Heart left ventricle (tissue), 16 donors: ENCODE measurements around the gene ARF1. TPM values are rescaled to one million over a fixed set of nuclear protein-coding genes. Genes with fewer than 3 reads are reported as not detected.

Experiments used
- ATAC-seq, 4 donors: fragments of 200-7000 bp; cut with Tn5 transposase; one replicate each; pipeline ENCODE4 v1.9.1; 2020 to 2022; ENCODE audit warnings: moderate library complexity in 4 of 4, mild to moderate bottlenecking in 3 of 4, moderate number of reproducible peaks in 1 of 4
- DNase-seq, 5 donors: peaks; one replicate each; pipeline ENCODE4 v3.0.0-alpha.2; 2020
- H3K27ac ChIP-seq, 12 donors: fragments of 200-600 bp; sonication (generic) in 4 of 12; one replicate each; pipeline versions ENCODE4 v1.5.0 to v1.8.0; 2016 to 2022; ENCODE audit warnings: mild to moderate bottlenecking in 2 of 12
- H3K27me3 ChIP-seq, 9 donors: fragments of 200-600 bp; sonication (generic) in 2 of 9; one replicate each; pipeline versions ENCODE4 v1.5.1 to v1.8.0; 2016 to 2022; ENCODE audit warnings: mild to moderate bottlenecking in 3 of 9
- H3K36me3 ChIP-seq, 9 donors: fragments of 200-600 bp; sonication (generic) in 2 of 9; one replicate each; pipeline versions ENCODE4 v1.5.0 to v1.8.0; 2018 to 2022; ENCODE audit warnings: mild to moderate bottlenecking in 2 of 9
- H3K4me1 ChIP-seq, 12 donors: fragments of 200-600 bp; sonication (generic) in 4 of 12; one replicate each; pipeline versions ENCODE4 v1.5.0 to v1.8.0; 2016 to 2022; ENCODE audit warnings: mild to moderate bottlenecking in 3 of 12
- H3K4me3 ChIP-seq, 12 donors: fragments of 200-600 bp; sonication (generic) in 4 of 12; one replicate each; pipeline versions ENCODE4 v1.5.0 to v1.8.0; 2017 to 2022; ENCODE audit warnings: mild to moderate bottlenecking in 9 of 12, moderate library complexity in 4 of 12
- H3K9me3 ChIP-seq, 12 donors: fragments of 200-600 bp; sonication (generic) in 4 of 12; one replicate each; pipeline versions ENCODE4 v1.5.0 to v1.8.0; 2016 to 2022; ENCODE audit warnings: mild to moderate bottlenecking in 1 of 12
- POLR2A ChIP-seq, 2 donors: fragments of 450-650 bp; IDR thresholded peaks; one replicate each; pipeline ENCODE4 v1.6.1; 2017; ENCODE audit warnings: antibody characterized with exemption in 2 of 2, mild to moderate bottlenecking in 2 of 2, moderate library complexity in 2 of 2
- WGBS, 4 donors: extraction: QIAGEN DNeasy Blood & Tissue Kit in 2 of 4; methylation state at CpG; one replicate each; pipeline versions ENCODE4 v1.1.5 to v1.1.7; 2013 to 2018; 5-methylcytosine and 5-hydroxymethylcytosine counted together
- intact Hi-C, 10 donors: fragments of 100-400 bp; cut with DNase I; formaldehyde crosslinking; loops; one replicate each; pipeline versions ENCODE4 v1.11.1 to v1.14.2; 2022
- polyA plus RNA-seq, 2 donors: library from polyadenylated mRNA; stranded (reverse); fragments of 200-250 nt; gene quantifications; one replicate each; pipeline ENCODE4 v1.2.3, GENCODE V29; 2013
- total RNA-seq, 9 donors: library from RNA; depleted of rRNA in 2 of 9; stranded (reverse); fragments of >200 nt in 2 of 9; fragmentation: NEBNext Ultra II Directional in 3 of 9; extraction: Animal tissue kit (Norgen Biotek cat#: 25700) in 3 of 9; gene quantifications; one replicate each; pipeline versions ENCODE4 v1.1.0 to v1.2.4, GENCODE V29; 2016 to 2023
- TF ChIP-seq, protein P1 (sequence below), 12 donors: fragments of 200-600 bp; sonication (generic) in 4 of 12; IDR thresholded peaks; one replicate each; pipeline versions ENCODE4 v1.5.0 to v1.8.0; 2018 to 2022; ENCODE audit warnings: antibody characterized with exemption in 12 of 12, mild to moderate bottlenecking in 5 of 12
- donor health status: ischemic (EF 13 %, LVEDD 7.1; RV severe dilation, severe dysfunction).
- donor health status: healthy with polysubstance abuse.
- donor health status: DM: no; HTN: yes; CAD: no.
- donor health status: DM: no; HTN: no; CAD: no.
- donor health status: ischemic (EF 25% LVEDD 6.9; RV normal size, moderate dysfunction).
- donor health status: ischemic (EF 25% LVEDD 5.7; RV mildly dilated, moderate dysfunction).
- donor health status: healthy.
- donor health status: DM: yes; HTN: yes; CAD: no.
- donor health status: ischemic (EF 35%, LVEDD 5.7; RV mildly dilated, moderate dysfunction).
- donor health status: nonischemic (EF 11% LVEDD 7.7; RV severe dilation, severe dysfunction).
- donor health status: DM: yes; HTN: yes; CAD: no.
- donor health status: PGD.
- donor health status: ischemic (EF 29% LVEDD 5.4; RV normal size, mild dysfunction).
- donor health status: nonischemic (EF 23%, LVEDD 6.1; RV moderate dilation, normal function).

ARF1 gene
- total and polyA plus RNA-seq, 11 donors: 217 to 580 (median 310) TPM

DNA sequence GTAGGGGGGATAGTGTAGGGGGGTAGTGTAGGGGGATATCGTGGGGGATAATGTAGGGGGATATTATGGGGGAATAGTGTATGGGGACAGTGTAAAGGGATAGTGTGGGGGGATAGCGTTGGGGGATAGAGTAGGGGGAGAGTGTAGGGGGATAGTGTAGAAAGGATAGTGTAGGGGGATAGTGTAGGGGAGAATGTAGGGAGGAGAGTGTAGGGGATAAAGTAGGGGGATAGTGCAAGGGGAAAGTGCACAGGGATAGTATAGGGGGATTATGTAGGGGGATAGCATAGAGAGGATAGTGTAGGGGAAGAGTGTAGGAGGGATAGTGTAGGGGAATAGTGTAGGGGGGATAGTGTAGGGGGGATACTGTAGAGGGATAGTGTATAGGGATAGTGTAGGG, 12.3 kb upstream of the ARF1 start:
- Histone ChIP-seq H3K27me3 (peaks cover 0 to 35% (median 21%) of the 10 kb centered on the region in 9 donors), H3K36me3 (no peaks in the 10 kb centered on the region), H3K9me3 (no peaks in the 10 kb centered on the region), H3K27ac (no peak overlapping the region), H3K4me1 (no peaks in the 10 kb centered on the region), H3K4me3 (no peak overlapping the region)
- DNase-seq: no peak
- ATAC-seq: no peak
- TF ChIP-seq, protein P1, sequence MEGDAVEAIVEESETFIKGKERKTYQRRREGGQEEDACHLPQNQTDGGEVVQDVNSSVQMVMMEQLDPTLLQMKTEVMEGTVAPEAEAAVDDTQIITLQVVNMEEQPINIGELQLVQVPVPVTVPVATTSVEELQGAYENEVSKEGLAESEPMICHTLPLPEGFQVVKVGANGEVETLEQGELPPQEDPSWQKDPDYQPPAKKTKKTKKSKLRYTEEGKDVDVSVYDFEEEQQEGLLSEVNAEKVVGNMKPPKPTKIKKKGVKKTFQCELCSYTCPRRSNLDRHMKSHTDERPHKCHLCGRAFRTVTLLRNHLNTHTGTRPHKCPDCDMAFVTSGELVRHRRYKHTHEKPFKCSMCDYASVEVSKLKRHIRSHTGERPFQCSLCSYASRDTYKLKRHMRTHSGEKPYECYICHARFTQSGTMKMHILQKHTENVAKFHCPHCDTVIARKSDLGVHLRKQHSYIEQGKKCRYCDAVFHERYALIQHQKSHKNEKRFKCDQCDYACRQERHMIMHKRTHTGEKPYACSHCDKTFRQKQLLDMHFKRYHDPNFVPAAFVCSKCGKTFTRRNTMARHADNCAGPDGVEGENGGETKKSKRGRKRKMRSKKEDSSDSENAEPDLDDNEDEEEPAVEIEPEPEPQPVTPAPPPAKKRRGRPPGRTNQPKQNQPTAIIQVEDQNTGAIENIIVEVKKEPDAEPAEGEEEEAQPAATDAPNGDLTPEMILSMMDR (IDR thresholded peaks at IDR 0.05): no peak
- intact Hi-C loops: loop anchor here in 2 of 10 donors (10.0 kb wide), 2 partner anchors 305 to 325 kb away; no protein-coding TSS in a partner anchor
- 56 to 74% (median 61%) methylated on average over 2 of the region's 2 CpGs for WGBS, 4 donors

- Histone ChIP-seq H3K9me3 (no peaks in the 10 kb centered on the region), H3K36me3 (no peaks in the 10 kb centered on the region), H3K4me1 (no peaks in the 10 kb centered on the region), H3K4me3 (no peak overlapping the region), H3K27me3 (peaks cover 0 to 29% (median 14%) of the 10 kb centered on the region in 9 donors), H3K27ac (no peak overlapping the region)
- ATAC-seq (no peak), DNase-seq (no peak)
- TF ChIP-seq, protein P1 (IDR thresholded peaks at IDR 0.05): no peak
- no peak for TF ChIP-seq POLR2A (IDR thresholded peaks at IDR 0.05)
- intact Hi-C loops: loop anchor here in 2 of 10 donors (10.0 kb wide), 2 partner anchors 306 to 326 kb away; no protein-coding TSS in a partner anchor
- 58 to 64% (median 62%) methylated on average over 3 of the region's 3 CpGs for WGBS, 4 donors
Observed at GRCh38 chr1:228070851-228071250, 11.7 kb upstream of the ARF1 start.

DNA sequence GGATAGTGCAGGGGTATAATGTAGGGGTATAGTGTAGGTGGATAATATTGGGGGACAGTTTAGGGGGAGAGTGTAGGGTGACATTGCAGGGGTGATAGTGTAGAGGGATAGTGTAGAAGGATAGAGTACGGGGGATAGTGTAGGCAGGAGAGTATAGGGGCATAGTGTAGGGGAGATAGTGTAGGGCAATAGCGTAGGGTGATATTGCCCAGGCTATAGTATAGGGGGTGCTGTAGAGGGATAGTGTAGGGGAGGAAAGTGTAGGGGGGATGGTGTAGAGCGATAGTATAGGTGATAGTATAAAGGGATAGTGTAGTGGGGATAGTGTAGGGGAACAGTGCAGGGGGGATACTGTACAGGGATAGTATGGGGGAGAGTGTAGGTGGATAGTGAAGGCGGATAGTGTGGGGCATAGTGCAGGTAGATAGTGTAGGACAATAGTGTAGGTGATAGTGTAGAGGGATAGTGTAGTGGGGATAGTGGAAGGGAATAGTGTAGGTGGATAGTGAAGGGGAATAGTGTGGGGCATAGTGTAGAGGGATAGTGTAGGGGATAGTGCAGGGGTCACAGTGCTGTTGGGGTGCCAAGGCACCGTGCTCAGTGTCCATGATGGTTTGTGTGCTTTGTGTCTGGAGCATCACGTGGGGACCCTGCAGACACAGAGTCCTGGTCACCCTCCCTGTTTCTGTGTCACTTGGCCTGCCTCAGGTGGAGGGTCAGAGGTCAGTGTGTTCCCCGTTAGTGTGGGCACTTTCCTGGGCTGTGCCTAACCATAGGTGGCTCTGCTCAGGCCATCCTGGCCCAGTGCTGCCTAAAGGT, 10.5 kb upstream of the ARF1 start:
- DNase-seq (peak in 1 of 5 donors; percentile 22), ATAC-seq (peak in 1 of 4 donors; percentile 5)
- Histone ChIP-seq H3K9me3 (no peaks in the 10 kb centered on the region), H3K36me3 (no peaks in the 10 kb centered on the region), H3K4me3 (no peak overlapping the region), H3K27ac (no peak overlapping the region), H3K4me1 (no peaks in the 10 kb centered on the region), H3K27me3 (peaks cover 0 to 19% (median 4%) of the 10 kb centered on the region in 9 donors)
- intact Hi-C loops: loop anchor here in 2 of 10 donors (10.0 kb wide), 2 partner anchors 307 to 327 kb away; no protein-coding TSS in a partner anchor
- 53 to 59% (median 55%) methylated on average over 7 of the region's 7 CpGs for WGBS, 4 donors
- TF ChIP-seq, protein P1 (IDR thresholded peaks at IDR 0.05): no peak
- no peak for TF ChIP-seq POLR2A (IDR thresholded peaks at IDR 0.05)

DNA sequence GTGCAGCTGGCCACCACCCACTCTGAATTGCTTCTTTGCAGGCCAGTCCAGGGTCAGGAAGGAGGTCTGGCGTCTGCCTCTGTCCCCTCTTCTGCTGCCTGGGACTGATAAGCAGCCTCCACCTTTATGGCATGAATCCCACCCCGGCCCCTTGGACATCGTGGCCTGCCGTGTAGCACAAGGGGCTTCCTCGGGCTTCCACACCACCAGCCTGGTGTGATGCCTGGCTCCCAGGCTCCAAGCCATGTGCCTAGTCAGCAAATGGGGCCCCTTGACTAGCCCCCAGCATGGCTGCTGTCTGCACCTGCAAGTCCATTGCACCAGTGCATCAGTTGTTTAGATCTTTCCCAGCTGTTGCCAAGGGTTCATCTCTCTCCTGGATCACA, 9.9 kb upstream of the ARF1 start:
- no peaks in the 10 kb centered on the region for H3K36me3 ChIP-seq
- H3K27ac ChIP-seq: no peak overlapping the region
- no peak for ATAC-seq
- H3K9me3 ChIP-seq: no peaks in the 10 kb centered on the region
- TF ChIP-seq POLR2A (IDR thresholded peaks at IDR 0.05): no peak
- TF ChIP-seq, protein P1 (IDR thresholded peaks at IDR 0.05): no peak
- DNase-seq: peak in 3 of 5 donors; percentile 4 to 31 (median 17)
- peaks cover 0 to 14% (median 0%) of the 10 kb centered on the region in 9 donors for H3K27me3 ChIP-seq
- intact Hi-C loops: loop anchor here in 2 of 10 donors (10.0 kb wide), 2 partner anchors 308 to 328 kb away; no protein-coding TSS in a partner anchor
- 47 to 62% (median 51%) methylated on average over 4 to 5 of the region's 5 CpGs for WGBS, 4 donors
- H3K4me3 ChIP-seq: no peak overlapping the region
- no peaks in the 10 kb centered on the region for H3K4me1 ChIP-seq
